GM10248 (cell line): ENCODE measurements around the gene SLC37A3.

Experiments used
- CTCF ChIA-PET: fragments of 300-600 bp; sonication (Branson Sonifier 250); formaldehyde crosslinking; extraction: SDS; loops from one replicate; lab custom pipeline; 2021; ENCODE audit warnings: antibody characterized with exemption; lab: Yijun Ruan, JAX
- POLR2A ChIA-PET: fragments of 350-650 bp; sonication (Branson Sonifier 250); formaldehyde crosslinking; extraction: SDS; loops from one replicate; lab custom pipeline; 2020; ENCODE audit warnings: antibody characterized with exemption; lab: Yijun Ruan, JAX
- DNase-seq: peaks from one replicate; pipeline ENCODE4 v3.0.0; 2012; ENCODE audit errors: extremely low spot score
- CTCF ChIP-seq: IDR thresholded peaks from 2 replicates; pipeline ENCODE4 v1.5.1; 2012; ENCODE audit warnings: mild to moderate bottlenecking, low read depth; ENCODE audit errors: extremely low read depth, missing control alignments, control extremely low read depth

The SLC37A3 gene

GRCh38 chr7:140375323-140375722, 23.0 kb downstream of the SLC37A3 start:
- CTCF ChIA-PET: interaction anchor here (0.8 to 2.0 kb wide), 4 partner anchors 8 to 15 kb away, joined by 3 to 7 read pairs (median 6); no protein-coding TSS in a partner anchor
- DNase-seq: no peak
- POLR2A ChIA-PET: no interaction called here
- TF ChIP-seq CTCF: no peak

GRCh38 chr7:140369294-140369693, 29.0 kb downstream of the SLC37A3 start:
- CTCF ChIA-PET: no interaction called here
- POLR2A ChIA-PET: no interaction called here
- TF ChIP-seq CTCF: no peak
- no peak for DNase-seq

- TF ChIP-seq CTCF: no peak
- DNase-seq: no peak
- ChIA-PET POLR2A (no interaction called here), CTCF (interaction anchor here (1.2 to 1.4 kb wide), 2 partner anchors 18 to 19 kb away, joined by 3 read pairs; no protein-coding TSS in a partner anchor)
These were observed 30.8 kb downstream of the SLC37A3 start for GRCh38 chr7:140367528-140367927.

GRCh38 chr7:140364819-140365218, 33.5 kb downstream of the SLC37A3 start:
- POLR2A ChIA-PET: no interaction called here

GRCh38 chr7:140360697-140361229, 37.6 kb downstream of the SLC37A3 start:
- no peak for TF ChIP-seq CTCF
- POLR2A ChIA-PET: no interaction called here
- CTCF ChIA-PET: interaction anchor here (0.7 to 2.1 kb wide), 3 partner anchors 8 to 21 kb away, joined by 4 to 6 read pairs (median 4); no protein-coding TSS in a partner anchor
- DNase-seq: no peak

More at GRCh38 chr7:140364819-140365218, 33.5 kb downstream of the SLC37A3 start:
- no peak for TF ChIP-seq CTCF
- no peak for DNase-seq
- CTCF ChIA-PET: interaction anchor here (0.5 kb wide), 1 partner anchor 10 kb away, joined by 3 read pairs; no protein-coding TSS in a partner anchor

GRCh38 chr7:140358412-140359051, 39.8 kb downstream of the SLC37A3 start:
- CTCF ChIA-PET: interaction anchor here (1.0 to 1.1 kb wide), 2 partner anchors 9 to 11 kb away, joined by 3 to 4 read pairs; no protein-coding TSS in a partner anchor
- TF ChIP-seq CTCF: no peak
- DNase-seq: no peak
- POLR2A ChIA-PET: interaction anchor here (0.5 kb wide), 1 partner anchor 11 kb away, joined by 4 read pairs; no protein-coding TSS in a partner anchor
